Measurements from ENCODE around the gene SUPT4H1. TPM values are rescaled to one million over a fixed set of nuclear protein-coding genes. Genes with fewer than 3 reads are reported as not detected.
A peak's percentile ranks its signal among the peaks of the same experiment; 100 is the strongest.

SUPT4H1 gene
- total and polyA plus RNA-seq, 9 of the 15 experiments (the other 6 are each of a cell fraction or from before 2014, with no cell fraction given) = 62.1 to 320 (median 117) TPM

DNA sequence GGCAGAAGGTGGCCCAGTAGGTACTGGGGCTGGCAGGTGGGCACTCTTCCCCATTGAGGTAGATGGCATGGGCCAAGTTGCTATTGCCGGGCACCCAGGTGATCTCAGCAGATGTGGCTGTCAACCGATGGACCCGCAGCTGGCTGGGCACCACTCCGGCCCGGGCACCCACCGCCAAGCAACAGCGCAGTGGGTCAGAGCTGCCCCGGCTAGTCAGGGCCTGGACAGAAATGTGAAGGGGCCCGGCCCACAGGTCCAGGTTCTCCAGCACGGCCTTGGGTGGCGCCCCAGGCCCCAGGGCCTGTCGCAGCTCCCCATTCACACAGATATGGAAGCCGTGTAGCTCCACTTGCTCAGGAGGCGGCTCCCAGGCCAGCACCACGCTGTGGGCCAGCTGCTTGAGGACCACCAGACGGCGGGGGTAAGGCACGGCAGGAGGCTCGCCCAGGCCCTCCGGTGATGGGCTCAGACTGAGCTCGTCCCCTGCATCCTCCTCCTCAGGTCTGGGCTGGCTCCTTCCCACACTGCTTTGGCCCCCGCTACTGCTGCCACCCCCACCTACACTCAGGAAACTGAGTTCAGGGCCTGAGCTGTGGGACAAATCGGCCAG, 39.9 kb downstream of the SUPT4H1 start:
- Histone ChIP-seq H3K9me1 (ENCODE audit: control insufficient read depth, insufficient read depth, low read length) (no peaks in the 10 kb centered on the region), H3K9me3 (replicated peaks; ENCODE audit: control insufficient read depth, insufficient read depth, low read depth, low read length) (no peaks in the 10 kb centered on the region), H4K20me1 (replicated peaks; ENCODE audit: control insufficient read depth, insufficient read depth, low read length) (no peaks in the 10 kb centered on the region), H3K4me1 (replicated peaks in 1 of 2; ENCODE audit: control insufficient read depth in 2 of 2, insufficient read depth in 2 of 2, low read length in 2 of 2) (peaks cover 0 to 27% of the 10 kb centered on the region in 2 experiments; a peak in 1 of 5 replicates), H3K9ac (ENCODE audit: insufficient read depth in 1 of 2, low read depth in 2 of 2, low read length in 2 of 2) (peak overlapping the region in 1 of 2 experiments; percentile 33; a peak in 1 of 4 replicates), H3K36me3 (ENCODE audit: control insufficient read depth, insufficient read depth, low read length) (no peaks in the 10 kb centered on the region), H3K27ac (ENCODE audit: extremely low read depth, low read depth, low read length) (no peak overlapping the region), H3K4me3 (no peak overlapping the region), H2AFZ (ENCODE audit: low read depth, low read length) (no peak overlapping the region), H3K79me2 (ENCODE audit: control insufficient read depth, insufficient read depth, low read length) (no peaks in the 10 kb centered on the region), H3K27me3 (ENCODE audit: control insufficient read depth in 2 of 2, insufficient read depth in 2 of 2, low read length in 2 of 2) (no peaks in the 10 kb centered on the region), H3K4me2 (ENCODE audit: insufficient read depth, low read length) (no peak overlapping the region)
- ATAC-seq (no peak), FAIRE-seq (no peak), DNase-seq (ENCODE audit: extremely low read depth in 1 of 4, low spot score in 3 of 4) (no peak)
- intact Hi-C loops (cut with micrococcal nuclease) = no loop called here
- in situ Hi-C loops (cut with MboI) = loop anchor here (5.0 kb wide), 1 partner anchor 135 kb away; no protein-coding TSS in a partner anchor
- POLR2A ChIA-PET = interaction anchor here (0.6 to 2.9 kb wide), 3 partner anchors 14 to 136 kb away, joined by 4 to 8 read pairs (median 6); no protein-coding TSS in a partner anchor
- 77% methylated on average over 17 of the region's 23 CpGs for WGBS (ENCODE audit: insufficient coverage, low coverage, missing lambda C conversion rate)
- no TSS peak for BruUV-seq (replicated peaks)
- CTCF ChIA-PET (ENCODE audit: low intra/inter-chr PET ratio) = interaction anchor here (0.5 kb wide), 1 partner anchor 138 kb away, joined by 3 read pairs; no protein-coding TSS in a partner anchor
- TF ChIP-seq, protein P1, sequence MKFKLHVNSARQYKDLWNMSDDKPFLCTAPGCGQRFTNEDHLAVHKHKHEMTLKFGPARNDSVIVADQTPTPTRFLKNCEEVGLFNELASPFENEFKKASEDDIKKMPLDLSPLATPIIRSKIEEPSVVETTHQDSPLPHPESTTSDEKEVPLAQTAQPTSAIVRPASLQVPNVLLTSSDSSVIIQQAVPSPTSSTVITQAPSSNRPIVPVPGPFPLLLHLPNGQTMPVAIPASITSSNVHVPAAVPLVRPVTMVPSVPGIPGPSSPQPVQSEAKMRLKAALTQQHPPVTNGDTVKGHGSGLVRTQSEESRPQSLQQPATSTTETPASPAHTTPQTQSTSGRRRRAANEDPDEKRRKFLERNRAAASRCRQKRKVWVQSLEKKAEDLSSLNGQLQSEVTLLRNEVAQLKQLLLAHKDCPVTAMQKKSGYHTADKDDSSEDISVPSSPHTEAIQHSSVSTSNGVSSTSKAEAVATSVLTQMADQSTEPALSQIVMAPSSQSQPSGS (CRISPR knock-in tag; IDR thresholded peaks at IDR 0.05) = no peak
- TF ChIP-seq, protein P2, sequence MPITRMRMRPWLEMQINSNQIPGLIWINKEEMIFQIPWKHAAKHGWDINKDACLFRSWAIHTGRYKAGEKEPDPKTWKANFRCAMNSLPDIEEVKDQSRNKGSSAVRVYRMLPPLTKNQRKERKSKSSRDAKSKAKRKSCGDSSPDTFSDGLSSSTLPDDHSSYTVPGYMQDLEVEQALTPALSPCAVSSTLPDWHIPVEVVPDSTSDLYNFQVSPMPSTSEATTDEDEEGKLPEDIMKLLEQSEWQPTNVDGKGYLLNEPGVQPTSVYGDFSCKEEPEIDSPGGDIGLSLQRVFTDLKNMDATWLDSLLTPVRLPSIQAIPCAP (CRISPR knock-in tag; IDR thresholded peaks at IDR 0.05; ENCODE audit: borderline replicate concordance) = no peak
- TF ChIP-seq PHTF2 (CRISPR knock-in tag; IDR thresholded peaks at IDR 0.05) (no peak), HOXB6 (CRISPR knock-in tag; IDR thresholded peaks at IDR 0.05; ENCODE audit: borderline replicate concordance) (no peak), SREBF1 (IDR thresholded peaks at IDR 0.05; ENCODE audit: borderline replicate concordance, low read depth, low read length) (no peak), ZNF778 (CRISPR knock-in tag; IDR thresholded peaks at IDR 0.05) (no peak), NCOA2 (IDR thresholded peaks at IDR 0.05; ENCODE audit: partially characterized antibody in 2 of 2) (no peak), HNRNPLL (IDR thresholded peaks at IDR 0.05; ENCODE audit: low read depth, low read length, poor library complexity, severe bottlenecking) (no peak), RBM22 (IDR thresholded peaks at IDR 0.05; ENCODE audit: low read depth, low read length, poor library complexity, severe bottlenecking) (no peak), STAT5B (CRISPR knock-in tag; IDR thresholded peaks at IDR 0.05) (no peak), NR1H2 (CRISPR knock-in tag; IDR thresholded peaks at IDR 0.05) (no peak)
- TF ChIP-seq, protein P3, sequence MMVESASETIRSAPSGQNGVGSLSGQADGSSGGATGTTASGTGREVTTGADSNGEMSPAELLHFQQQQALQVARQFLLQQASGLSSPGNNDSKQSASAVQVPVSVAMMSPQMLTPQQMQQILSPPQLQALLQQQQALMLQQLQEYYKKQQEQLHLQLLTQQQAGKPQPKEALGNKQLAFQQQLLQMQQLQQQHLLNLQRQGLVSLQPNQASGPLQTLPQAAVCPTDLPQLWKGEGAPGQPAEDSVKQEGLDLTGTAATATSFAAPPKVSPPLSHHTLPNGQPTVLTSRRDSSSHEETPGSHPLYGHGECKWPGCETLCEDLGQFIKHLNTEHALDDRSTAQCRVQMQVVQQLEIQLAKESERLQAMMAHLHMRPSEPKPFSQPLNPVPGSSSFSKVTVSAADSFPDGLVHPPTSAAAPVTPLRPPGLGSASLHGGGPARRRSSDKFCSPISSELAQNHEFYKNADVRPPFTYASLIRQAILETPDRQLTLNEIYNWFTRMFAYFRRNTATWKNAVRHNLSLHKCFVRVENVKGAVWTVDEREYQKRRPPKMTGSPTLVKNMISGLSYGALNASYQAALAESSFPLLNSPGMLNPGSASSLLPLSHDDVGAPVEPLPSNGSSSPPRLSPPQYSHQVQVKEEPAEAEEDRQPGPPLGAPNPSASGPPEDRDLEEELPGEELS (CRISPR knock-in tag; IDR thresholded peaks at IDR 0.05; ENCODE audit: borderline replicate concordance) = no peak
- TF ChIP-seq, protein P4, sequence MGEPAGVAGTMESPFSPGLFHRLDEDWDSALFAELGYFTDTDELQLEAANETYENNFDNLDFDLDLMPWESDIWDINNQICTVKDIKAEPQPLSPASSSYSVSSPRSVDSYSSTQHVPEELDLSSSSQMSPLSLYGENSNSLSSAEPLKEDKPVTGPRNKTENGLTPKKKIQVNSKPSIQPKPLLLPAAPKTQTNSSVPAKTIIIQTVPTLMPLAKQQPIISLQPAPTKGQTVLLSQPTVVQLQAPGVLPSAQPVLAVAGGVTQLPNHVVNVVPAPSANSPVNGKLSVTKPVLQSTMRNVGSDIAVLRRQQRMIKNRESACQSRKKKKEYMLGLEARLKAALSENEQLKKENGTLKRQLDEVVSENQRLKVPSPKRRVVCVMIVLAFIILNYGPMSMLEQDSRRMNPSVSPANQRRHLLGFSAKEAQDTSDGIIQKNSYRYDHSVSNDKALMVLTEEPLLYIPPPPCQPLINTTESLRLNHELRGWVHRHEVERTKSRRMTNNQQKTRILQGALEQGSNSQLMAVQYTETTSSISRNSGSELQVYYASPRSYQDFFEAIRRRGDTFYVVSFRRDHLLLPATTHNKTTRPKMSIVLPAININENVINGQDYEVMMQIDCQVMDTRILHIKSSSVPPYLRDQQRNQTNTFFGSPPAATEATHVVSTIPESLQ (CRISPR knock-in tag; IDR thresholded peaks at IDR 0.05) = no peak
- TF ChIP-seq, protein P5, sequence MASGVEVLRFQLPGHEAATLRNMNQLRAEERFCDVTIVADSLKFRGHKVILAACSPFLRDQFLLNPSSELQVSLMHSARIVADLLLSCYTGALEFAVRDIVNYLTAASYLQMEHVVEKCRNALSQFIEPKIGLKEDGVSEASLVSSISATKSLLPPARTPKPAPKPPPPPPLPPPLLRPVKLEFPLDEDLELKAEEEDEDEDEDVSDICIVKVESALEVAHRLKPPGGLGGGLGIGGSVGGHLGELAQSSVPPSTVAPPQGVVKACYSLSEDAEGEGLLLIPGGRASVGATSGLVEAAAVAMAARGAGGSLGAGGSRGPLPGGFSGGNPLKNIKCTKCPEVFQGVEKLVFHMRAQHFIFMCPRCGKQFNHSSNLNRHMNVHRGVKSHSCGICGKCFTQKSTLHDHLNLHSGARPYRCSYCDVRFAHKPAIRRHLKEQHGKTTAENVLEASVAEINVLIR (CRISPR knock-in tag; IDR thresholded peaks at IDR 0.05) = no peak
